Body of pancreas (tissue), 4 donors: Measurements from ENCODE around the gene ACTRT3. TPM values are rescaled to one million over a fixed set of nuclear protein-coding genes. Genes with fewer than 3 reads are reported as not detected.
A peak's percentile ranks its signal among the peaks of the same experiment; 100 is the strongest.

Experiments
- ATAC-seq: fragments of 150-250 bp; one replicate; pipeline ENCODE4 v1.9.1; 2016
- DNase-seq, 4 donors: peaks; one replicate each; pipeline ENCODE4 v3.0.0-alpha.2; 2019
- H3K27ac ChIP-seq, 4 donors: fragments of 200-600 bp; sonication (generic); 1 replicate in 3 of 4; 2 replicates in 1 of 4; pipeline versions ENCODE4 v1.5.1 to v1.6.1; 2016 to 2019; ENCODE audit warnings: mild to moderate bottlenecking in 1 of 4, mixed read lengths in 1 of 4, moderate library complexity in 1 of 4
- H3K27me3 ChIP-seq, 2 donors: fragments of 200-600 bp; sonication (generic); one replicate each; pipeline ENCODE4 v1.6.0; 2016; ENCODE audit warnings: mild to moderate bottlenecking in 1 of 2
- H3K36me3 ChIP-seq, 2 donors: fragments of 200-600 bp; sonication (generic); replicated peaks in 1 of 2; 2 replicates each; pipeline ENCODE4 v1.5.1; 2016; ENCODE audit warnings: low read depth in 2 of 2; ENCODE audit not compliant: insufficient read depth in 1 of 2
- H3K4me1 ChIP-seq: fragments of 200-600 bp; sonication (generic); one replicate; pipeline ENCODE4 v1.6.0; 2016
- H3K4me3 ChIP-seq, 2 donors: fragments of 200-600 bp; sonication (generic); 1 replicate in 1 of 2; 2 replicates in 1 of 2; pipeline ENCODE4 v1.5.1; 2016 to 2019
- H3K9me3 ChIP-seq, 3 donors: fragments of 200-600 bp; sonication (generic); 1 replicate in 2 of 3; 2 replicates in 1 of 3; pipeline ENCODE4 v1.5.1; 2016
- POLR2A ChIP-seq, 3 donors: fragments of 450-650 bp; IDR thresholded peaks; one replicate each; pipeline ENCODE4 v1.6.1; 2016; ENCODE audit warnings: antibody characterized with exemption in 3 of 3, mild to moderate bottlenecking in 2 of 3
- WGBS, 2 donors: methylation state at CpG; one replicate each; pipeline ENCODE4 v1.1.5; 2017; 5-methylcytosine and 5-hydroxymethylcytosine counted together
- intact Hi-C: fragments of 100-400 bp; cut with DNase I; formaldehyde crosslinking; loops from one replicate; pipeline ENCODE4 v1.15.1; 2023
- total RNA-seq, 2 donors: library from RNA; depleted of rRNA; stranded (reverse); fragments of >200 nt; gene quantifications; one replicate each; pipeline ENCODE4 v1.1.0, GENCODE V29; 2016
- TF ChIP-seq, protein P1 (sequence below), 7 experiments: fragments of 450-650 bp in 4 of 7; fragments of 200-600 bp in 3 of 7; sonication (generic) in 3 of 7; IDR thresholded peaks; one replicate each; pipeline ENCODE4 v1.5.1; 2016 to 2019; ENCODE audit warnings: antibody characterized with exemption in 7 of 7

Gene ACTRT3
- total RNA-seq, 2 donors from 2014 or later, result 0.52 TPM; not detected in 1

- Histone ChIP-seq H3K36me3 (no peaks in the 10 kb centered on the region), H3K9me3 (no peaks in the 10 kb centered on the region), H3K4me1 (peaks cover 26% of the 10 kb centered on the region), H3K27me3 (no peaks in the 10 kb centered on the region), H3K27ac (peak within 1 kb of the TSS; percentile 97 to 100 (median 99)), H3K4me3 (peak within 1 kb of the TSS; percentile 72 to 85)
- DNase-seq (peak; percentile 91 to 93 (median 92)), ATAC-seq (peak; percentile 88)
- 0% methylated on average over 17 to 59 of the region's 61 CpGs for WGBS, 2 donors
- intact Hi-C loops, result no loop called here
- peak; percentile 97 to 99 (median 99) for TF ChIP-seq POLR2A (IDR thresholded peaks at IDR 0.05)
- TF ChIP-seq, protein P1, sequence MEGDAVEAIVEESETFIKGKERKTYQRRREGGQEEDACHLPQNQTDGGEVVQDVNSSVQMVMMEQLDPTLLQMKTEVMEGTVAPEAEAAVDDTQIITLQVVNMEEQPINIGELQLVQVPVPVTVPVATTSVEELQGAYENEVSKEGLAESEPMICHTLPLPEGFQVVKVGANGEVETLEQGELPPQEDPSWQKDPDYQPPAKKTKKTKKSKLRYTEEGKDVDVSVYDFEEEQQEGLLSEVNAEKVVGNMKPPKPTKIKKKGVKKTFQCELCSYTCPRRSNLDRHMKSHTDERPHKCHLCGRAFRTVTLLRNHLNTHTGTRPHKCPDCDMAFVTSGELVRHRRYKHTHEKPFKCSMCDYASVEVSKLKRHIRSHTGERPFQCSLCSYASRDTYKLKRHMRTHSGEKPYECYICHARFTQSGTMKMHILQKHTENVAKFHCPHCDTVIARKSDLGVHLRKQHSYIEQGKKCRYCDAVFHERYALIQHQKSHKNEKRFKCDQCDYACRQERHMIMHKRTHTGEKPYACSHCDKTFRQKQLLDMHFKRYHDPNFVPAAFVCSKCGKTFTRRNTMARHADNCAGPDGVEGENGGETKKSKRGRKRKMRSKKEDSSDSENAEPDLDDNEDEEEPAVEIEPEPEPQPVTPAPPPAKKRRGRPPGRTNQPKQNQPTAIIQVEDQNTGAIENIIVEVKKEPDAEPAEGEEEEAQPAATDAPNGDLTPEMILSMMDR (IDR thresholded peaks at IDR 0.05), result no peak
Observed at GRCh38 chr3:169772897-169773816, 3.8 kb upstream of the ACTRT3 start, which contains the start of gene MYNN. Gene MYNN (plus strand): TSS chr3:169773396. CDS start chr3:169774296, 900 bp downstream.

GRCh38 chr3:169772305-169772896 lies 3.0 kb upstream of the ACTRT3 start:
- H3K4me3 ChIP-seq, result peak overlapping the region; percentile 72 to 85
- WGBS, 2 donors, result 0% methylated on average over 15 of the region's 15 CpGs
- peak; percentile 66 for ATAC-seq
- H3K36me3 ChIP-seq, result no peaks in the 10 kb centered on the region
- peak; percentile 76 to 88 (median 83) for DNase-seq
- H3K9me3 ChIP-seq, result no peaks in the 10 kb centered on the region
- H3K27ac ChIP-seq, result peak overlapping the region; percentile 97 to 100 (median 99)
- intact Hi-C loops, result no loop called here
- TF ChIP-seq, protein P1 (IDR thresholded peaks at IDR 0.05), result no peak
- no peak for TF ChIP-seq POLR2A (IDR thresholded peaks at IDR 0.05)
- peaks cover 26% of the 10 kb centered on the region for H3K4me1 ChIP-seq
- H3K27me3 ChIP-seq, result no peaks in the 10 kb centered on the region

DNA sequence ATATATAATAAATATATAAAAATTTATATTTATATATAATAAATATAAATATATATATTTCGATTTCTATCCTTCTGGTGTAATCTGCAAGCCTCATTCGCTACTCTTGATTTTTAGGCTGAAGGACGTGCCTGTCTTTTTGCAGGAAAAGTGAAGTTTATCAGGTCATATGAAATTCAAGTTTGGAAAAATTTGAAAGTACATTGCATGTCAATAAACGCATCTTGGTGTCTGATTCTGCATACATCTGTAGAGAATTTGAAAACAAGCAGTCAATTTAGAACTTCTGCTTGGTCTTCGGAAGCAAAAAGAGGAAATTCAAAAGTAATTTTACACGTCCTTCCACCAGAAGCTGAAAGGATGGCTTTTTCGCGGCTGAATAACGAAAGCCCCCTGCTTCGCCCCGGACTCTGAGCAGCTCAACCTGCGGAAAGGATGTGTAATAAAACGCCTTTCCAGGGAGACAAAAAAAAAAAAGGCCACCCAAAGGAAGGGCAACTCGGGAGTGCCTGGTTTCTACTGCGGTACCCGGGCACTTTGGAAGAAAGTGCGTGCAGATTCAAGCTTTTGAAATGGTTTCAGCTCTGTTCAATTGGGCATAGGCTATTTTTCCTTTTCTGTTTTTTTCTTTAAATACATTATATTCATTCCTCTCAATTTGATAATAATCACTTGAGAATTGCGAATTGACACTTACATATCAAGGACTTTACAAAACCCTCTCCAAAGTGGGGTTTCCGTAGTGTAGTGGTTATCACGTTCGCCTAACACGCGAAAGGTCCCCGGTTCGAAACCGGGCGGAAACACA lies 2.3 kb upstream of the ACTRT3 start:
- Histone ChIP-seq H3K4me3 (peak overlapping the region; percentile 62 to 72), H3K36me3 (no peaks in the 10 kb centered on the region), H3K27ac (peak overlapping the region in 3 of 4 donors; percentile 97 to 100 (median 100)), H3K27me3 (no peaks in the 10 kb centered on the region), H3K4me1 (peaks cover 26% of the 10 kb centered on the region), H3K9me3 (no peaks in the 10 kb centered on the region)
- DNase-seq (peak; percentile 64 to 77 (median 68)), ATAC-seq (peak; percentile 49)
- TF ChIP-seq, protein P1 (IDR thresholded peaks at IDR 0.05), result no peak
- no peak for TF ChIP-seq POLR2A (IDR thresholded peaks at IDR 0.05)
- intact Hi-C loops, result no loop called here
- whole genome bisulfite sequencing, 2 donors, result 1% methylated on average over 27 of the region's 27 CpGs

GRCh38 chr3:169764882-169765612 lies 4.3 kb downstream of the ACTRT3 start, which contains the start of gene TERC:
Gene TERC (minus strand): TSS chr3:169765060.
- WGBS, 2 donors, result 9 to 46% methylated on average over 8 to 42 of the region's 42 CpGs
- peak within 1 kb of the TSS; percentile 71 to 93 (median 83) for H3K27ac ChIP-seq
- DNase-seq (peak; percentile 92 to 93 (median 92)), ATAC-seq (peak; percentile 96)
- peaks cover 0 to 6% (median 0%) of the 10 kb centered on the region in 3 donors for H3K9me3 ChIP-seq
- H3K27me3 ChIP-seq, result no peaks in the 10 kb centered on the region
- TF ChIP-seq POLR2A (IDR thresholded peaks at IDR 0.05), result peak; percentile 93 to 99 (median 98)
- TF ChIP-seq, protein P1 (IDR thresholded peaks at IDR 0.05), result peak in 2 of 7 experiments; percentile 4 to 5
- H3K36me3 ChIP-seq, result no peaks in the 10 kb centered on the region
- intact Hi-C loops, result no loop called here
- H3K4me1 ChIP-seq, result peaks cover 8% of the 10 kb centered on the region
- peak within 1 kb of the TSS; percentile 50 to 60 for H3K4me3 ChIP-seq
